HG02981 (cell line): ENCODE results near the gene FCGR2B.
"Not testable (repeated sequence)": the region's sequence is repeated elsewhere in the genome, so short reads cannot be mapped to it uniquely, and the experiment has no call there.

Experiments used
- ATAC-seq: cut with Tn5 transposase; IDR thresholded peaks from one replicate; pipeline ENCODE4 v1.9.1; 2021; ENCODE audit warnings: mild to moderate bottlenecking, moderate library complexity; ENCODE audit not compliant: unreplicated experiment

Gene FCGR2B

DNA sequence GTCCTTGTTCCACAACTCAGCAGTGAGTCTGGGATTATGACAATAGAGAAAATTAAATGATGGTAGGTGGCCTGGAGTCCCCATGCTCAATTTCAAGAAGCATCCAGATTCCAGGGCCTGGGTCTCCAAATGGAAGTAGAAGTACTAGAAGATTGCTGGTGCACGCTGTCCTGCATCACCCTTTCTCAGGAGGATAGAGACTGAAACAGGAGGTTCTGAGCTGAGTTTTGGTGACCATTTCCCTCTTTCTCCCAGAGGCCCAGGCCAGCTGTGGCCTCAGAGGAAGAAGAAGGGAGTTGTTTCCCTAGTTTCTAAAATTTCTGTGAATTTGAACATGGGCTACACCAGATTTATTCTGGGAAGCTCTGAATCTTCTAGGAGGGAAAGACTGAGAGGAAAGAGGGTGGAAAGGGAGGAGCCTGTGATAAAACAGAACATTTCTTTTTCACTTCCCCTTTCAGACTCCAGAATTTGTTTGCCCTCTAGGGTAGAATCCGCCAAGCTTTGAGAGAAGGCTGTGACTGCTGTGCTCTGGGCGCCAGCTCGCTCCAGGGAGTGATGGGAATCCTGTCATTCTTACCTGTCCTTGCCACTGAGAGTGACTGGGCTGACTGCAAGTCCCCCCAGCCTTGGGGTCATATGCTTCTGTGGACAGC is at the start of gene FCGR2B:
Gene FCGR2B, plus strand, starts transcription at position 460 of the 656 bp plus-strand sequence. Its CDS starts 99 bp downstream, at position 559.
- ATAC-seq, result peak; percentile 60

DNA sequence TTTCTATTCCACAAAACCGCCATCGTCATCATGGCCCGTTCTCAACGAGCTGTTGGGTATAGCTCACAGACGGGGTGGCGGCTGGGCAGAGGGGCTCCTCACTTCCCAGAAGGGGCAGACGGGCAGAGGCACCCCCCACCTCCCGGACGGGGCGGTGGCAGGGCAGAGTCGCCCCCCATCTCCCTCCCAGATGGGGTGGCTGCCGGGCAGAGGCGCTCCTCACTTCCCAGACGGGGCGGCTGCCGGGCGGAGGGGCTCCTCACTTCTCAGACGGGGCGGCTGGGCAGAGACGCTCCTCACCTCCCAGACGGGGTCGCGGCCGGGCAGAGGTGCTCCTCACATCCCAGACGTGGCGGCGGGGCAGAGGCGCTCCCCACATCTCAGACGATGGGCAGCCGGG is 46.5 kb upstream of the FCGR2B start:
- ATAC-seq, result not testable (repeated sequence)

DNA sequence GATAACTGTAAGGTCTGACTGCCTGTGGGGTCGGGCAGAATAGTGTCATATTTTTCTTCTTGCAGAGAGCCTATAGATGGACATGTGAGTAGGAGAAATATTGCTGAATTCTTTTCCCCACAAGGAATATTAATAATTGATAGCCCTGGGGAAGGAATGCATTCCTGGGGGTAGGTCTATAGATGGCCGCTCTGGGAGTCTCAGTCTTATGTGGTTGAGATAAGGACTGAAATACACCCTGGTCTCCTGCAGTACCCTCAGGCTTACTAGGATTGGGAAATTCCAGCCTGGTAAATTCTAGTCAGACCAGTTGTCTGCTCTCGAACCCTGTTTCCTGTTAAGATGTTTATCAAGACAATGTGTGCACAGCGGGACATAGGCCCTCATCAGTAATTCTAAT is 44.4 kb upstream of the FCGR2B start:
- ATAC-seq, result not testable (repeated sequence)

DNA sequence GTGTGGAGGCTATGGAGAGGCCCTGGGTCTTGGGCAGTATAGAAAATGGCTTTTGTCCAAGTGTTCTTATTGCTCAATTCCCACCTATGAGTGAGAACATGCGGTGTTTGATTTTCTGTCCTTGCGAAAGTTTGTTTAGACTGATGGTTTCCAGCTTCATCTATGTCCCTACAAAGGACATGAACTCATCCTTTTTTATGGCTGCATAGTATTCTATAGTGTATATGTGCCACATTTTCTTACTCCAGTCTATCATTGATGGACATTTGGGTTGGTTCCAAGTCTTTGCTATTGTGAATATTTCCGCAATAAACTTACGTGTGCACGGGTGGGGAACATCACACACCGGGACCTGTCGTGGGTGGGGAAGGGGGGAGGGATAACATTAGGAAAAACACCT is 42.5 kb upstream of the FCGR2B start:
- not testable (repeated sequence) for ATAC-seq

DNA sequence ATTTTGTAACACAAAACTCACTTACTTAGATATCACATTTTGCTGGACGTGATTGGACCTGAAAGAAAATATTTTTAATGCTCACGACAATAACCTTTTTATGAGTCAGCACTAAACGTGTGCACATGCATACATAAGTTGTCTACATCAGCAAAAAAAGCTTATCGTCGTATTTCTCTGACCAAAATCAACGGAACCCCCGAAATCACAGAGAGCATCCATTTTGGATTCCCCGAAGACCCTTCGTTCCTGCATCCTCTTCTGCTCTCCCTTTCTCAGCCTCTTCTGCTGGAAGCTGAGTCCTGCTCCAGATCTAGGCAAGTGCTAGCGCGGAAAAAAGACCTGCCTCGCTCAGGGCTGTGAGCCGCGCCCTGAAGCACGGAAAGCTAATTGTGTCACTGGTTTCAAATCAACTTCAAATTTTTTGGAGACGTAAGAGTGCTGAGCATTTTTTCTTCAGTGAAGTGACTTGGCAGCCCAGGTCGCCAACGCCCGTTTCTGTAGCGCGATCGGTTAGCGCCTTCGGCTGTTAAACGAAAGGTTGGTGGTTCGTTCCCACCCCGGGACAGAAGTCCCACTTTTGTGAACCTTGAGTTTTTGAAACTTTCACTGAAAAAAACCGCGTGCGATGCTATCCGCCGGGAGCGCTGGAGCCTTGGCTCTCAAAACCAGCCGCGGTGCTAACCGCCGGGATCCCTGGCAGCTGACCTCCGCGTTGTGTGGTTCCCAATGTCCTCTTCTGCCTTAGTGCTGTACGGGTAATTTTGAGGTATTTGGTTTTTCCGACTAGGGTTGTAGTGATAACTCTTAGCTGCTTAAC is 41.6 kb upstream of the FCGR2B start:
- ATAC-seq, result peak; percentile 44

DNA sequence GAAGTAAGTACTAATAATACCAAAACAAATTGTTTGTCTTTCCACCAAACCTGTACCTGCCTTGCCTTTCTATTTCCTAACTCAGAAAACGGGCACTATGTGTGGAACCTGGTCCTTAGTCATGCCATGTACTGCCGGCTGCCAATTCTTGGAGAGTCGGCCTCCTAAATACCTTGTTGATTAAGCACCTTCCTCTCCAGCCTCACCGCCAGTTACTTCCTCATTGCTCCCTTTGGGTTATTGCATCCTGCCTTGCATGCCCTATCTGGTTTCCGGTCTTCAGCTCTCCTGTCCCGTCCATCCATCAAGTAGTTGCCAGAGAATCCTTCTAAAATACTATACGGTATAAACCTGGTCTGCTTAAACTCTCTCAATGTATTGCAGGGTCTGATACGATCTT is 40.9 kb upstream of the FCGR2B start:
- ATAC-seq, result peak; percentile 28

DNA sequence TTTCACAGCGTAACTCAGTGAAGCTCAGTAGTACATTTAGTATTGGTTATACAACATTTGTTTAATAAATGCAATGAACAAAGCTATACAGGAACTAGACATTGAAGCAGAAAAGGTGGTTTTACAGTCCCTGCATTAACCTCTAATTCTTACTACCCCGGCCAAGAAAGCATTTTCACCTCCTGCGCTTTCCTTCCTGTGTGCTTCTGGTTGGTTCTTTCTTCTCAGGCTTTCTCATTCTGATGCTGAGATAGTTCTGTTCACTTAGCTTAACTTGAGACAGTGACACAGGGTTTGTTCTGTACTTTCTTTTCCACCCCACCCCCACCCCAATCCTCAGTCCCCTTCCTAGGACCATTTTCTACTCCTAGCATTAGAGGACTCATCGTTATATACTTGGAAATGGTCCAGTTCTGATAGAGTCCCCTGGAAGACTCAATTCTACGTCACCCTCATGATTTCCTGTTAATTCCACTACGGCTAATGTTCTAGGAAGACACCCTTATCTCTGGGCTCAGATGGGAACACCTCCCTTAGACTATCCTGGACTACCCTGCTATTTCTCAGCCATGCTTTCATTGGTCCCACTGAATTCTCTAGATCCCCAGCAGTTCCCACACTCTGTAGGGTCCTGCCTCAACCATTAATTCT is 39.4 kb upstream of the FCGR2B start:
- not testable (repeated sequence) for ATAC-seq

DNA sequence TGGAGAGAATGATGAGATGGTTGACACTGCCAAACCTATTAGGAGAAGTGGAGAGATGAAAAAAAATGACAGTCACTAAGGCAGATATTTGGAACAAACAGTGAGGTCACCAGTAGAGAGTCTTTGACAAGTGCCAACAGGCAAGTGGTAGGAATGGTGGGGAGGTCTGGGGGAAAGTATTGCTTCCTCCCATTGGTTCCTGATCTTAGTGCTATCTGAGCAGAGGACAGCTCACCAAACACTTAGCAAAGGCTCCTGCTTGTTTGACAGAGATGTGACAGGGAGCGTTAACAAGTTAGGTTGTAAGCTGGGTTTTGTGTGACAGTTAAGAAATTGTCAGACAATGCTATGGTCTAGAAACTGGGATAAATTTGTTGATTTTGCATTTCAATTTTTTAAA is 38.3 kb upstream of the FCGR2B start:
- ATAC-seq, result not testable (repeated sequence)

DNA sequence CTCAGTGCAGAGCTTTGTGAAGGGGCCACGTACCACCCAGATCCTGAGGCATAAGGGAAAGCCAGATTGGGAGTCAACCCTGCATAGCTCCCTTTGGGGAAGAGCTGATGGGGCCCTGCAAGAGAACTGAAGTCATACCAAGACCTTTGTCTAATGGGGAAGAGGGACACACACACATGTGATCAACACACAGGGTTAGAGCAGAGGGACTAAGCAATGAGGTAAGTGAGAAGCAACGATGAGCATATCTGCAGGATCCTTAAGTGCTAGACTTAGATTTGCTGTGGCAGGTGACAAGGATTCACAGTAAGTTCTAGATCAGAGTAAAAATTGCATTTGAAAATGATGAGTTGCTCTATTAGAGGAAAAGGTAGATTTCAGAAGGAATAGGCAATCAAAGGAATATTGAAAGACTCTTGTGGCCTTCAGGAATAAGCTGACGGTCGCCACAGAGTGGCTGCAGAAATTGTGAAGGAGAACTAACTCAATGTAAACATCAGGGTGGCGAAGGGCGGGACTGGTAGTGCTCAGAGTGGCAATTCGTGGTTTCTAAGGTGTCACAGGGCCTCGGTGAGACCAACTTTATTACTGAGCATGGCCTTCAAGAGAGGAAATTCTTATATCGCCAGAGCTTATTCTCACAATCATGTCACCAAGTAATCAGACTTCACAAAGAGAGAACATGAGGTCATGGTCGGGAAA is 36.3 kb upstream of the FCGR2B start:
- not testable (repeated sequence) for ATAC-seq

DNA sequence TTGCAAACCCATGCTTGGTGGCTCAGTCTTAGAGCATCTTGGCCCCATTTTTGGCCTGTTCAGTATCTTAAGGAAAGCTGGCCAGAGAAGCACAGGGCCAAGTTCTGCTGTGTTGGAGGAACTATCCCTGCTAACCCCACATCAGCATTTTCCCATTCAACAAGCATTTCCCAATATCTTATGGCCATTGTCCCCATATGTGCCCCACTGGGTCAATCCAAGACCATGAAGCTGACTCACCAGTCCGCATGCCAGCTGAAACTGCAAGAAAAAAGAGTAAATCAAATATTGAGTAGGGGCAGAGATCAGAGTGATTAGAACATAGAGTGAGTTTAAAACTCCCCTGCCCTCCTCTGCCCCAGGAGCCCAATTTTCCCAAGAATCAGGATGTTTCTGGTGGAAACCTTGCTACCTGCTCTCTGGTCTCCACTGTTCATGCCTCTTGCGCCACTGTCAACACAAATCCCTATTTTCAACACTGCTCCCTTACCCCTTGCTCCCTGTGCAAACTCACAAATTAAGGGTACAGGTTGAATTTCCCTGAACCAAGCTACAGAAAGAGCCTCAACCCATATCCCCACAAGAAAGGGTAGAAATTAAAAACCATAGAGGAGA is 32.7 kb upstream of the FCGR2B start:
- not testable (repeated sequence) for ATAC-seq

DNA sequence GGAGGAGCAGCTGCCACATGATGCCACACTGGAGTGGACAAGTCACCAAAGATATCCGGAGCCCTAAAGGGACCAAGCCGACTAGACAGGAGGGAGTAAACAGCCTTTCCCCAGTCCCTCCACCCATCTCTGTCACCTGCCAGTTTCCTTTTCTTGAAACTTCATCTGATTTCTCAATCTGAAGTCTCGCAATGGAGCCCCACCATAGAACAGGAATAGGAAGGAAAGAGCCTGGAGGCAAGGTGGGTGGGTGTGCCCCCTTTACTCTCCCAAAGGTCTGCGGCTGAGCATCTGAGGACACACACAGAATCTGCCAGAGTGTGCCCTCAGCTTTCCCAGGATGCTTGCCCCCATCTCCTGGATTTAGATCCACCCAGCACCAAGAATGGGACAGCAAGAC is 31.9 kb upstream of the FCGR2B start, which contains the start of gene FCGR3B:
Gene FCGR3B, minus strand, starts transcription at position 101 of the 400 bp plus-strand sequence. Its CDS starts 82 bp downstream, at position 19.
- no peak for ATAC-seq

DNA sequence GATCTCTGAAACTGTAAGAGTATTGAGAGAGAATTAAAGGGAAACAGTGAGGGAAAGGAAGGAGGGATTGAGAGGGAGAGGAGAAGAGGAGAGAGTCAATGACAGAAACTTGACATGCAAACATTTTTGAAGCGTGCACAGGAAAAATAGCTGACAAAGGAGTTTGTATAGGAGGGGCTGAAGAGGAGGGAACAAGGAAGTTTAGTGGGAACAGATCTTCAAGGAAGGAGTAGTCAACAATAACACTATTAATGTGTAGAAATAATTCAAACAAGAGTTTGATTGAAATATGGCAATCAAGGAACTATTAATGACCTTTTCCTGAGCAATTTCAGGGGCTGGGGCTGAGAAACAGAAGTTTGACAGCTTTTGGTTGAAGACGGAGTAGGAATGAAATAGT is 27.9 kb upstream of the FCGR2B start:
- ATAC-seq, result not testable (repeated sequence)

DNA sequence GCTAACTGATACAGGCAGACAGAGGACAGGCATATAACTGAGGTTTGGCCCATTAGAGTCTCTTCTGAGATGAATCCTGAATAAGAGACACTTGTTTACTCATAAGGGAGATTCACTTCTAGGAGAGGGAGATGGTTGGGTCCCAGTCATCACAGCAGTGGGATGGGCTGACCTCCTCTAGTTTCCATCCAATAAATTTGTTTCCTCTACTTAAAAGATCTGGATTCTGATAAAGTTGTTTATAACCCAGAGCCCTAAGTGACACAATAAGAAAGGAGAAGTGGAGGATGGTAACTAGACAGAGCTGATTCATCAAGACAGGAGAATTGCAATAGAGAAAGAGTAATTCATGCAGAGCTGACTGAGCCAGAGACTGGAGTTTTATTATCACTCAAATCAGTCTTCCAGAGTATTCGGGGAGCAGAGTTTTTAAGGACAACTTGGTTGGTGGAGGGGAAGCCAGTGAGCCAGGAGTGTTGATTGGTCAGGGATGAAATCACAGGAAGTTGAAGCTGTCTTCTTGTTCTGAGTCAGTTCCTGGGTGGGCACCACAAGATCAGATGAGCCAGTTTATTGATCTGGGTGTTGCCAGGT is 26.7 kb upstream of the FCGR2B start:
- not testable (repeated sequence) for ATAC-seq

DNA sequence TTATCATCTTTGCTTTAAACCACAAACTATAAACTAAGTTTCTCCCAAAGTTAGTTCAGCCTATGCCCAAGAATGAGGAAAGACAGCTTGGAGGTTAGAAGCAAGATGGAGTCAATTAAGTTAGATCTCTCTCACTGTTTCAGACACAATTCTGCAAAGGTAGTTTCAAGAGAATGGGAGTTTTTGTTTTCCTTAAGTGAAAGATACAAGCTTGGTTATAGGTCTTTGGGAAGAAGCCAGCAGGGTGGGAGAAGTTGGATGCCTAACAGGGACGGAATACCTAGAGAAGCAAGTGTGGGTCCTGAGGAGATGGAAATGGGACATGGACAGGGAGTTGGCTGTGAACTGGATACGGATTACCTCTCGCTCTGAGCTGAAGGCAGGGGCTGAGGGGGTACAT is 26.0 kb upstream of the FCGR2B start:
- not testable (repeated sequence) for ATAC-seq

DNA sequence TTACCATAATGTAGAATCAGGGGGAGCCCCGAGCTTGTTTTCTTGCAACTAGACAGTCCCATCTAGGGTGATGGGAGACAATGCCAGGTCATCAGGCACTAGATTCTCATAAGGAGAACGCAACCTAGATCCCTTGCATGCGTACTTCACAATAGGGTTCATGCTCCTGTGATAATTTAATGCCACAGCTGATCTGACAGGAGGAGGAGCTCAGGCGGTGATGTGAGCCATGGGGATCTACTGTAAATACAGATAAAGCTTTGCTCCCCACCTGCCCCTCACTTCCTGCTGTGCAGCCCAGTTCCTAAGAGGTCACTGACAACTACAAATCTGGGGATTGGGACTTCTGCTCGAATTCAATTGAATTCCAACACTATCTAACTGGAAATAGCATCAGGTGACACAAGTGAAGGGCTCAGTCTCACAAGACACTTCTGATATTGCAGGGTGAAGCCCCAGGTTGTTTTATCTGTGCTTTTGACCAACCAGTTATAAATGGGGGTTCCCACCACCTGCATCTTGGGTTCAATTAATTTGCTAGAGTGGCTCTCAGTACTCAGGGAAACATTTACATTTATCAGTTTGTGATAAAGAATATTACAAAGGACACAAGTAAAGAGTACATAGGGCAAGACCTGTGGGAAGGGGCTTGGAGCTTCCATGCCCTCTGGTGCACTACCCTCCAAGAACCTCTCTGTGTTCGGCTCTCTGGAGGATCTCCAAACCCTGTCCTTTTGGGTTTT is 24.5 kb upstream of the FCGR2B start:
- not testable (repeated sequence) for ATAC-seq

DNA sequence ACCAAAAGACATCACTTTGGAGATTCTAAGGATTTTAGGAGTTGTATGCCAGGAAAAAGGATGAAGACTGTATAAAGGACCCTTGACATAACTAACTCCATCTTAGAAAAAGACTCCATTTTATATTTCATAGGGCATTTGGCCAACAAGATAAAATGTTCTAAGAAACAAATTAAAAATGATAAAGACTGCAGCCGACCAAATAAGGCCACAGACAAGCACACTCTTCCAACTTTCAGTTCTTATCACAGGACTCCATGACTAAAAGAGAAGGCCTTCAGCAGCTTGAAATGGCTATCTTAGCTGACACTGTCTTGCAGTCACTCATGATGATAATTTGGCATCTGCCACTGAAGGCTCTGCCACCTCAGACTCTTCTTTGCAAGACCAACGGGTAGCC is 23.7 kb upstream of the FCGR2B start:
- not testable (repeated sequence) for ATAC-seq

DNA sequence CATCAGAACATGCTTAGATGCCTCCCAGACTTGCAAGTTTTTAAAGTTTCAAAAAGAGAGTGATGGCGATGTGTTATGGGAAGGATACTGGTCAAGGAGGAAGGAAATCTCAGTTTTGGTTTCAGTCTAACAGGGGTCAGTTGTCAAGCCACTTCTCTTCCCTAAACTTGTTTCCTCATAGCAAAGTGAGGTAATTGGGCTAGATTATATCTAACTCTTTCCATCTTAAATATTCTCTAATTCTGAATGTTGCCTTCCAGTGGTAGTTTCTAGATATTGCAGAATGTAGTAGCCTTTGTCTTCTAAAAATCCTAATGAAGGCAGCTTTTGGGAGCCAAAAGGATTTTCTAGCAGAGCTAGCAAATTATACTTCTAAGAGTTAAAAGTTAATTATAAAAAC is 20.2 kb upstream of the FCGR2B start:
- not testable (repeated sequence) for ATAC-seq

DNA sequence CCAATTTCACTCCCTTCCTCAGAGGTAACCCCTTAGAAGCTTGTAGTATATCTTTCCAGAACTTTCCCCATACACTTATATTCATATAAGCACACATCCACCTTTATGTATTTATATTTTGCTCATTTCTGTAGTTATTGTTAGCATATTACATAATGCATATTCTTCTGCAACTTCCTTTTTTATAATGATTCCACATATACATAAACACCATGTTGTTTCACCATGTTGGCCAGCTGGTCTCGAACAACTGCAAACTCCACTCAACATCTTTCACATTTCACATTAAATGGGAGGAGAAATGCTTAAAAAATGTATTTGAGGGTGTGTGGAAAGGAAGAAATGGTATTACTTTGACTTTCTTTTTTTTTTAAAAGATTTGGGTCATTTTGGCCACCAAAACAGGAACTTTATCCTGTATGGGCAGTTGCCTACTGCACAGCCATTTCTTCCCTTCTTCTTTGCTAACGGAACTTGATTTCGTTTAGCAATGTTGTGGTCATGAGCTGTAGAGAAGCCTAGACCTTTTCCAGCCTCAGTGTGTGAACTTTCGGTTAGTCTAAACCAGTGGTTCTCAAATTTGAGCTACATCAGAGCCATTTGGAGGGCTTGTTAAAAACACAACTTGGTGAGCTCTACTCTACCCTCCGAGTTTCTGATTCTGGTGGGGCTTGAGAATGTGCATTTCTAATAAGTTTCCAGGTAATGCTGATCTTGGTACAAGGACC is 19.3 kb upstream of the FCGR2B start:
- not testable (repeated sequence) for ATAC-seq

DNA sequence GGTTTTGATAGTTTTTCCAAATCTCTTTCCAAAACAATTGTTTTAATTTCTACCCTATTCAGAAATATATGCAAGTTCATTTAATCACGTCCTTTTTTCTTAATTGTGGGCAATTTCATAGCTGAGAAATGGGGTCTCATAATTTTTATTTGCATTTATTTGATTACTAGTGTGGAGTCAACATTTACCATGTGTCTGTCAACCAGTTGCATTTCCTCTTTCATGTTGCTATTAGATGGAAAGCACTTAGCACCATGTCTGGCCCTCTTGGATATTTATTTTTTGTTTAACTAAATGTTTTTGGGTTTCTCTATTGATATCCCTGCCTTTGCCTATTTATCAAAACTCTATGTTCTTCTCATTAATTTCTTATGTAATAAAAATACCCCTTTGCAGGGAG is 18.1 kb upstream of the FCGR2B start:
- ATAC-seq, result not testable (repeated sequence)
